GM21390 (cell line): ENCODE measurements around the gene ZNF773.
"Not testable (repeated sequence)": the region's sequence is repeated elsewhere in the genome, so short reads cannot be mapped to it uniquely, and the experiment has no call there.

Experiments used
- ATAC-seq: cut with Tn5 transposase; IDR thresholded peaks from one replicate; pipeline ENCODE4 v1.9.1; 2021; ENCODE audit not compliant: unreplicated experiment

ZNF773 gene

DNA sequence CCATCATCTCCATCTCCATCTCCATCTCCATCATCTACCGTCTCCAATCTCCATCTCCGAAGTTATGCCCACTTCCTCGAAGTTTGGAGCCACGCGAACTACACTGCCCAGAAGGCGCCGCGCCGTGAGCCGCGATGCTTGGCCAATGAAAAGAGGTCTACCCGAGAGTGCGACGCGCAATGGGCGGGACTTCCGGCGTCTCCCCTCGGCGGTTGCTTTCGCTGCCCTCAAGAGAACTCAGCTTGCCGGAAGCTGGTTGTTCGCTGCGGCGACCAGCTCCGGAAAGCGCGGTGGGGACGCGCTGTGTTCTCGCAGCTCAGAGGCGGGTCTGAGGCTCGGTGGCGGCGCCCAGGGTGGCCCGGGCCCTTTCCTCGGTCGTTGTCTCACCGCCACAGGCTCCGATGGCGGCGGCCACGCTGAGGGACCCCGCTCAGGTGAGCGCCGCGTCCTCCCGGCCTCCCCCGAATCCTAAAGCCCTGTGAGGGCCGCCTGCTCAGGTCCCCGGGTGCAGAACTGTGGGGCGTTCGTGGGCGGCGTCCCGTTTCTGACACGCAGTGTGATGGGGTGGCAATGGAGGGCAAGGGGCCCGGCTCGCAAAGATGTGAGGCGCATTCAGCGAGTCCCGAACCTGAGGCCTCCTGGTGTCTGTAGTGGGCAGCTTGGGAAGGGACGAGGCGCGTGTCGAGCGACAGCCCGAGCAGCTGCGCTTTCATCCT is at the start of gene ZNF773:
Gene ZNF773 (plus strand): TSS at position 259 of the 716 bp plus-strand sequence. CDS start 143 bp downstream, at position 402.
- peak; percentile 99 for ATAC-seq

- no peak for ATAC-seq
Observed at GRCh38 chr19:57452307-57452706, 47.4 kb upstream of the ZNF773 start.

DNA sequence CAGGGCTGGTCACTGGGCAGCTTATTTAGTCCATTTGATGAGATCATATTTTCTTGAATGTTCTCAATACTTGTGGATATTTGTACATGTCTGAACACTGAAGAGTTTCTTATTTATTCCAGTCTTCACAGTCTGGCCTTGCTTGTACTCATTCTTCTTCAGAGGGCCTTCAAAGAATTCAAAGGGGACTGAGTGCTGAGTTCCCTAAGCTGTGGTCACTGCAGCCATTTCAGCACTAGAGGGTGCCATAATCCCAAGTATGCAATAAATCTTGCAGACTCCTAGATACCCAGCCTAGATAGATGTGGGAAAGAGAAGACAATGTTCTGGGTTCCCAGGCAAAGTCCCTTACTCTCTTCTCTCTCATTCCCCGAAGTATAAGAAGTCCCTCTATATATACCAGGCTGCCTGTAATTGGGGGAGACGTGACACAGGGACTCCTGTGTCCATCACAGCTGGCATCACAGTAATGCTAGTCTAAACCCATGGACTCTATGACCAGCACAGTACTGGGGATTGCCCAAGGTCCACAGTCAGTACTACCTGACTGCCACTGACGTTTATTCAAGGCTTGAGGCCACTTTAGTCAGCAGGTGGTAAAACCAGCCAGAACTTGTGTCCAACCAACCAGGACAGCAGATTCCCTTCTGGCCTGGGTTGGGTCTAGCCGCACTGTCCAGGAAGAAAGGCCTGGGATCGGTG is 33.9 kb upstream of the ZNF773 start:
- no peak for ATAC-seq

- ATAC-seq: no peak
Observed at GRCh38 chr19:57466489-57466888, 33.2 kb upstream of the ZNF773 start.

DNA sequence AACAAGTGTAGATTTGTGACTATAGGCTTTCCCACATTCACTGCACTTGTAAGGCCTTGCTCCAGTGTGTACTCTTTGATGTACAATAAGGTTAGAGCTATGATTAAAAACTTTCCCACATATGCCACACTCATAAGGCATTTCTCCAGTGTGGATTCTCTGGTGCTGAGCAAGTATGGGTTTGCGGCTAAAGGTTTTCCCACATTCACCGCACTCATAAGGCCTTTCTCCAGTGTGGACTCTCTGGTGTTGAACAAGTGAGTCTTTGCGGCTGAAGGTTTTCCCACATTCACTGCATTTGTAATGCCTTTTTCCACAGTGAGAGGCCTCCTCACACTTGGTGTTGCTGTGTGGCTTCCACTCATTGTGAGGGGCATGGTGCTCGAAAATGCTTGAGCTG is 26.1 kb upstream of the ZNF773 start:
- ATAC-seq: no peak

DNA sequence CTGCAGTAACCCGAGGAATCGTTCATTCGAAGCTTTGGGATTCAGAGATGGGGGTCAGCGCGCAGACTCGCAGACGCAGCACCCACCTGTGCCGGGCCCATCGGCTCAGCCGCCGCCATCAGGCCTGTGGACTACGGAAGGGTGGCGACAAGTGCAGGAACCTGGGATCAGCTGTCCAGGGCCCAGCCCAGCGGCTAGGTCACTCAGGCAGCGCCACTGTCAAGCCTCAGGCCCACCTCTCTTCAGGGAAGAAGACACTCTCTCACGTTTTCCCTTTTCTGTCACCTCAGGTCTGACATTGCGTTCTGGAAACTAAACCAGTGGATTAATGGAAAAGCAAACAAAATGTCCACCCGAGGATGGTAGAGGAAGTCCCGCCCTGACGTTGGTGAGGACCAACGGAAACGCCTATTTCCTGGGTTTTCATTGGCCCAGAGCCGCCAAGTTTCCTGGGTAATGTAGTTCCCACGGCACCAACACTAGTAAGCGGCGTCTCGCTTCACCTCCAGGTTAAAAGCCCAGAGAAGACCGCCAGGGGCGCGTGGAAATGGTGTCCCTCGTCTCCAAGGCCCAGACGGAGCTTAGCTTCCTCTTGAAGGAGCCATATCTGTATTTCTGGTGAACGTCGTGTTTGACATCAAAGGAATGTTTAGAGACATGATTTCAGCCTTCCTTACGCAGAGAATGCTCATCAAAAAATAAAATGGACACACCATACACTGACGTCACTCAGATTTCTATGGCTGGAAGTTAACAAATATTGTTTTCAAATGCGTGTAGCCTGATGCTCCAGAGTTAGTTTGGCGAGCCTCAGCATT is 22.3 kb upstream of the ZNF773 start, which contains the start of gene ZNF772:
Gene ZNF772 (minus strand): TSS at position 376 of the 818 bp plus-strand sequence. CDS start 257 bp downstream, at position 119.
- ATAC-seq: peak; percentile 97

GRCh38 chr19:57487477-57488298 is 12.1 kb upstream of the ZNF773 start, which contains the start of gene ZNF419:
Gene ZNF419, plus strand, starts transcription at chr19:57487750. Its CDS starts 201 bp downstream, at chr19:57487951.
- peak; percentile 93 for ATAC-seq

GRCh38 chr19:57488299-57488644 is 11.5 kb upstream of the ZNF773 start:
- not testable (repeated sequence) for ATAC-seq

DNA sequence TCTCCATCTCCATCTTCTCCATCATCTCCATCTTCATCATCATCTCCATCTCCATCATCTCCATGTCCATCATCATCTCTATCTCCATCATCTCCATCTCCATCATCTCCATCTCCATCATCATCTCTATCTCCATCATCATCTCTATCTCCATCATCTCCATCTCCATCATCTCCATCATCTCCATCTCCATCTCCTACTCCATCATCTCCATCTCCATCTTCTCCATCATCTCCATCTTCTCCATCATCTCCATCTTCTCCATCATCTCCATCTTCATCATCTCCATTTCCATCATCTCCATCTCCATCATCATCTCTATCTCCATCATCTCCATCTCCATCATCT is 432 bp upstream of the ZNF773 start:
- not testable (repeated sequence) for ATAC-seq

DNA sequence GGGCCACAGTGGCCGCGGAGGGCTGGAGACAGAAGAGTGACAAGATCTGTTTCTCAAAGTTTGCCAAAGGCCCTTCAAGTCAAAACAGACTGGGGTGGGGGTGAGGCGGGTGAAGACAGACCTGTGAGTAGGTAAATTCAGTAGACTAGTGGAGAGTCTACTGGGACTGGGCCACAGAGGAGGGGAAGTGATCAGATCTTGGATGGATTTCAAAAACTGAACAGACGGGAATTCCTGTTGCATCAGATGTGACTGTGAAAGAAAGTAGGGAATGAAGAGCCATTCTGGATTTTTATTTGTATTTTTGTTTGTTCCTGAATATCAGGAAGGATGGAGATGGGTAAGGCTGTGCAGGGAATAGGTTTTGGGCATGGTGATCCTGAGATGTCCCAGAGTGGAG is 662 bp downstream of the ZNF773 start:
- ATAC-seq: not testable (repeated sequence)

DNA sequence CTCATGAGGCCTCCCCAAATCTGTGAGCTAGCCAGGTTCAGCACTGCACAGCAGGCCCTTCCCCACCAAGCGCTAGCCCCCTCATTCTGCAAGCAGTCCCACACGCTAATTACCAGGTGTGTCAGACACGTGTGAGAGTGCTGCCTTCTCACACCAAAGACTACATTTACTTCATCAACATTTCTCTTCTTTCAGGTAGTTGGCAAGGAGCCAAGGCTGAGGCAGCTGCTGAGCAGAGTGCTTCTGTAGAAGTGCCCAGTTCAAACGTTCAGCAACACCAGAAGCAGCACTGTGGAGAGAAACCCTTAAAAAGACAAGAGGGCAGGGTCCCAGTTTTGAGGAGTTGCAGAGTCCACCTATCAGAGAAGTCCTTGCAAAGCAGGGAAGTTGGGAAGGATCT is 6.4 kb downstream of the ZNF773 start:
- ATAC-seq: no peak

DNA sequence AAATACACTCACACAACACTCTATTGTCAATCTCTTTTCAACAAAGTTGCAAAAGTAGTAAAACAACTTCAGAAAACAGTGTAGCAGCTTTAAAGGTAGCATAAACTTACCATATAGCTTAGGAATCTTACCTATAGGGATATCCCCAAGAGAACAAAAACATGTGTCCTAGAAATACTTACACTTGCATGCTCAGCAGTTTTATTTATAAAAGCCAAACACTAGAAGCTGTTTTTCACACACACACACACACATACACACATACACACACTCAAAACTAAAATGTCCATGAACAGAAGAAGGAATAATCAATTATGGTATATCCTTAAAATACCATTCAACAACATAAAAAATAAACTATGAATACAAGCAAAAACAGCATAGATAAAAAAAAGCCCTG is 11.7 kb downstream of the ZNF773 start:
- no peak for ATAC-seq

- ATAC-seq: no peak
Observed at GRCh38 chr19:57512845-57513244, 13.1 kb downstream of the ZNF773 start.

DNA sequence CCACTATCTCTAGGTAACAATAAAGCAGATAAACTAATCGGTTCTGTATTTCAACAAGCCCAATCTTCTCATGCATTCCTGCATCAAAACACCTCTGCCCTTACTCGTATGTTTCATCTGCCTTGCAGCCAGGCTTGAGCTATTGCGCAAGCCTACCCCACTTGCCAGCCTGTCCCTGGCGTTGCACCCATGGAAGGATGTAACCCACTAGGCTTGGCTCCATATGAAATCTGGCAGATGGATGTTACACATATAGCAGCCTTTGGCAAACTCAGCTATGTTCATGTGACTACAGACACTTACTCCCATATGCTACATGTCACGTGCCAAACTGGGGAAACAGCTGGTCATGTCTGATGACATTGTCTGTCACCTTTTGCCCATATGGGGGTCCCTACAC is 15.5 kb downstream of the ZNF773 start:
- ATAC-seq: no peak

DNA sequence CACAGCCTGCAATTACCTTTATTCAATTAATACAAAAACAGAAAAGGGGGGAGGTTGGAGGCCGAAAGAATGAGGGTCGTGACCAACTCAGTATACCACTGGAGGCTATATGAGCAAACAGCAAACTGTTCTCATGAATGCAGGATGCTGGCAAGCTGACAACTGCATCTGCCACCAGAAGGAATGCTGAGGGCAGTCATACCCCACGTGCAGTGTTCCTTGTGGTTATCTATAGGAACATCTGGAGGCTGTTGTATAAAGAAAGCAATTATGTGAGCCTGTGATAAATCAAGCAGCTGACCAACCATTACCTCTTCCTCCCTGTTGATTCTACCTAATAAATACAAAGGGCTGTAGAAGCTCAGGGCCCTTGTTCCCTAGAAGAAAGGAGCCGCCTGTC is 18.3 kb downstream of the ZNF773 start:
- not testable (repeated sequence) for ATAC-seq

GRCh38 chr19:57527136-57527881 is 27.6 kb downstream of the ZNF773 start, which contains the start of gene ZNF549:
Gene ZNF549, plus strand, starts transcription at chr19:57527356. Its CDS starts 218 bp downstream, at chr19:57527574.
- peak; percentile 98 for ATAC-seq

DNA sequence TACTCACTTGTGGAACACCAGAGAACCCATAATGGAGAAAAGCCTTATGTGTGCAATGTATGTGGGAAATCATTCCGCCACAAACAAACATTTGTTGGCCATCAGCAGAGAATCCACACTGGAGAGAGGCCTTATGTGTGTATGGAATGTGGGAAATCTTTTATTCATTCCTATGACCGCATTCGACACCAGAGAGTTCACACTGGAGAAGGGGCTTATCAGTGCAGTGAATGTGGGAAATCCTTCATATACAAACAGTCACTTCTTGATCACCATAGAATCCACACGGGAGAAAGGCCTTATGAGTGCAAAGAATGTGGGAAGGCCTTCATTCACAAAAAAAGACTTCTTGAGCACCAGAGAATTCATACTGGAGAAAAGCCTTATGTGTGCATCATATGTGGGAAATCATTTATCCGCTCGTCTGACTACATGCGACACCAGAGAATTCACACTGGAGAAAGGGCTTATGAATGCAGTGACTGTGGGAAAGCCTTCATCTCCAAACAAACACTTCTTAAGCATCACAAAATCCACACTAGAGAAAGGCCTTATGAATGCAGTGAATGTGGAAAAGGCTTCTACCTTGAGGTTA is 38.3 kb downstream of the ZNF773 start:
- ATAC-seq: no peak

GRCh38 chr19:57546513-57546912 is 46.8 kb downstream of the ZNF773 start:
- no peak for ATAC-seq

GRCh38 chr19:57552432-57552831 is 52.7 kb downstream of the ZNF773 start:
- ATAC-seq: no peak
